Ishikawa (cell line): ENCODE measurements around the gene PSEN1.

Experiments used
- CEBPB ChIP-seq: IDR thresholded peaks from 2 replicates; pipeline ENCODE4 v1.6.1; 2012
- CREB1 ChIP-seq: IDR thresholded peaks from 2 replicates; pipeline ENCODE4 v1.6.1; 2012; ENCODE audit warnings: low read depth
- EGR1 ChIP-seq: IDR thresholded peaks from 2 replicates; pipeline ENCODE4 v1.6.1; 2012
- EP300 ChIP-seq: IDR thresholded peaks from 2 replicates; pipeline ENCODE4 v1.6.1; 2012; ENCODE audit warnings: borderline replicate concordance
- FOXM1 ChIP-seq: IDR thresholded peaks from 2 replicates; pipeline ENCODE4 v1.6.1; 2012; ENCODE audit warnings: low read depth, borderline replicate concordance
- NFIC ChIP-seq: IDR thresholded peaks from 2 replicates; pipeline ENCODE4 v1.6.1; 2012
- RAD21 ChIP-seq: IDR thresholded peaks from 2 replicates; pipeline ENCODE4 v1.6.1; 2012; ENCODE audit warnings: low read depth
- TAF1 ChIP-seq: IDR thresholded peaks from 2 replicates; pipeline ENCODE4 v1.6.1; 2012; ENCODE audit warnings: low read depth, mild to moderate bottlenecking
- TCF12 ChIP-seq: IDR thresholded peaks from 2 replicates; pipeline ENCODE4 v1.6.1; 2012; ENCODE audit warnings: low read depth
- TEAD4 ChIP-seq: IDR thresholded peaks from 2 replicates; pipeline ENCODE4 v1.6.1; 2012
- YY1 ChIP-seq: IDR thresholded peaks from 2 replicates; pipeline ENCODE4 v1.6.1; 2012; ENCODE audit warnings: low read depth
- ZBTB7A ChIP-seq: IDR thresholded peaks from 2 replicates; pipeline ENCODE4 v1.6.1; 2012; ENCODE audit warnings: low read depth
- TF ChIP-seq, protein P1 (sequence below): IDR thresholded peaks from 2 replicates; pipeline ENCODE4 v1.6.1; 2012
- TF ChIP-seq, protein P2 (sequence below): IDR thresholded peaks from 2 replicates; pipeline ENCODE4 v1.6.1; 2012; ENCODE audit warnings: low read depth, mild to moderate bottlenecking
- TF ChIP-seq, protein P3 (sequence below): IDR thresholded peaks from 2 replicates; pipeline ENCODE4 v1.6.1; 2012

PSEN1 gene

DNA sequence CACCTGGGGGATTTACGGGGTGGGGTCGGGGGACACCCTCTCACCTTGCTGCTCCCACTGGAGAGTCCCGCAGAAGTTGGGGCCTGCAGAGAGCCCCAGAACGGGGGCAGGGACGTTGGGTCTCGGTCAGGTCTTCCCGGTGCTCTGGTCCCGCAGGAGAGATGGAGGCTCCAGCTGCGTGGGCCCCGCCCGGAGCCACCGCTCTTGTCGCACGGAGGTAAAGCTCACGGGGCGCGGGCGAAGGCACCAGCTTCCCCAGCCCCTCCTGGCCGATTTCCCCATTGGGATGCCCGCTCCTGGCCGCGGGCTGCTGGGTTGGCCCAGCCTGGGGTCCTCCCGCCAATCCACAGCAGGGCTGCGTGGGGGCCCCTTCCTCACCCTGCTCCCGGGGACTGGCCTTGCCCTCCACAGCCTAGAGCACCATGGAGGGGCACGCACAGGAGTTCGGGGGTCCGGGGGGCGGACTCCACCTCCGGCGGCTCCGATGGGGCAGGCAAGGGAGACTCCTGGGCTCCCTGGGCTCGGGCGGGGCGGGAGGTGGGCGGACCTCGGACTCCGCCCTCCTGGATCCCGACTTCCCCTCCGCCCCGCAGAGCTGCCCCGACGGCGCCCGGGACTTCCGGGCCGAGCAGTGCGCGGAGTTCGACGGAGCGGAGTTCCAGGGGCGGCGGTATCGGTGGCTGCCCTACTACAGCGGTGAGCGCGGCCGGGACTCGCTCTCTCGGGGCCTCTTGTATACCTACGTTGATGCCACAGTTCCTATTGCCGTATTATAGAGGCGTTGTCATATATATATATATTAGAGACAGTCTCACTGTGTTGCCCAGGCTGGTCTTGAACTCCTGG lies 109.4 kb downstream of the PSEN1 start:
- TF ChIP-seq CREB1 (no peak), TEAD4 (no peak), FOXM1 (no peak), YY1 (no peak), TCF12 (no peak), CEBPB (no peak), EGR1 (no peak), ZBTB7A (no peak), EP300 (no peak)
- TF ChIP-seq, protein P1, sequence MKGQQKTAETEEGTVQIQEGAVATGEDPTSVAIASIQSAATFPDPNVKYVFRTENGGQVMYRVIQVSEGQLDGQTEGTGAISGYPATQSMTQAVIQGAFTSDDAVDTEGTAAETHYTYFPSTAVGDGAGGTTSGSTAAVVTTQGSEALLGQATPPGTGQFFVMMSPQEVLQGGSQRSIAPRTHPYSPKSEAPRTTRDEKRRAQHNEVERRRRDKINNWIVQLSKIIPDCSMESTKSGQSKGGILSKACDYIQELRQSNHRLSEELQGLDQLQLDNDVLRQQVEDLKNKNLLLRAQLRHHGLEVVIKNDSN, result no peak
- TF ChIP-seq, protein P2, sequence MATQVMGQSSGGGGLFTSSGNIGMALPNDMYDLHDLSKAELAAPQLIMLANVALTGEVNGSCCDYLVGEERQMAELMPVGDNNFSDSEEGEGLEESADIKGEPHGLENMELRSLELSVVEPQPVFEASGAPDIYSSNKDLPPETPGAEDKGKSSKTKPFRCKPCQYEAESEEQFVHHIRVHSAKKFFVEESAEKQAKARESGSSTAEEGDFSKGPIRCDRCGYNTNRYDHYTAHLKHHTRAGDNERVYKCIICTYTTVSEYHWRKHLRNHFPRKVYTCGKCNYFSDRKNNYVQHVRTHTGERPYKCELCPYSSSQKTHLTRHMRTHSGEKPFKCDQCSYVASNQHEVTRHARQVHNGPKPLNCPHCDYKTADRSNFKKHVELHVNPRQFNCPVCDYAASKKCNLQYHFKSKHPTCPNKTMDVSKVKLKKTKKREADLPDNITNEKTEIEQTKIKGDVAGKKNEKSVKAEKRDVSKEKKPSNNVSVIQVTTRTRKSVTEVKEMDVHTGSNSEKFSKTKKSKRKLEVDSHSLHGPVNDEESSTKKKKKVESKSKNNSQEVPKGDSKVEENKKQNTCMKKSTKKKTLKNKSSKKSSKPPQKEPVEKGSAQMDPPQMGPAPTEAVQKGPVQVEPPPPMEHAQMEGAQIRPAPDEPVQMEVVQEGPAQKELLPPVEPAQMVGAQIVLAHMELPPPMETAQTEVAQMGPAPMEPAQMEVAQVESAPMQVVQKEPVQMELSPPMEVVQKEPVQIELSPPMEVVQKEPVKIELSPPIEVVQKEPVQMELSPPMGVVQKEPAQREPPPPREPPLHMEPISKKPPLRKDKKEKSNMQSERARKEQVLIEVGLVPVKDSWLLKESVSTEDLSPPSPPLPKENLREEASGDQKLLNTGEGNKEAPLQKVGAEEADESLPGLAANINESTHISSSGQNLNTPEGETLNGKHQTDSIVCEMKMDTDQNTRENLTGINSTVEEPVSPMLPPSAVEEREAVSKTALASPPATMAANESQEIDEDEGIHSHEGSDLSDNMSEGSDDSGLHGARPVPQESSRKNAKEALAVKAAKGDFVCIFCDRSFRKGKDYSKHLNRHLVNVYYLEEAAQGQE, result no peak

DNA sequence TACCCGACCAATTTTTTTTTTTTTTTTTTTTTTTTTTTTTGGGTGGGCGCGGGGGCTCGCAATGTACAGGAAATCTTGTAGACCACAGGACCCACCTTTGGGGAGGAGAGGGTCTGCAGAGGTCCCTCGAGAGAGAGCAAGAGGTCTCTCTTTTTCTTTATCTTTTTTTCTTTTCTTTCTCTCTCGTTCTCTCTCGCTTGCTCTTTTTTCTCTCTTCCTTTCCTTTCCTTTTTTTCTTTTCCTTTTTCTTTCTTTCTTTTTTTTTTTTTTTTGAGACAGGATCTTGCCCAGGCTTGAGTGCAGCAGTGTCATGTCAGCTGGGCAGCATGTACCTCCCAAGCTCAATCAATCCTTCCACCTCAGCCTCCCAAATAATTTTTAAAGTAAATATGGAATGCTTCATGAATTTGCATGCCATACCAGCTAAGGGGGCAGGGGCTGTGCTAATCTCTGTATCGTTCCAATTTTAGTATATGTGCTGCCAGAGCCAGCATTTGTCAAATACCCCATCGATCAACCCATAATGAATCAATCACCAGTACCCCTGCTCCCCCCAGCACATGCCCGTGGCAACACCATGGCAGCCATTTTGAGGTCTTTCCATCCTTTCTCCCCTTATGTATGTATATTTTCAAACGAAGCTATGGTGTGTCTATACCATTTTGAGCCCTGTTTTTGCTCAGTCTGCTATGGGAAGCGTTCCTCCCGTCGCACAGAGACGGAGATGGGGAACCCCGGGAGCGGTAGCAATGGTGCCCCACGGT lies 110.3 kb downstream of the PSEN1 start:
- TF ChIP-seq TEAD4 (no peak), TCF12 (no peak), YY1 (no peak), NFIC (no peak), FOXM1 (no peak), TAF1 (no peak), CREB1 (no peak), EGR1 (no peak), RAD21 (no peak), EP300 (no peak), CEBPB (no peak)
- TF ChIP-seq, protein P3, sequence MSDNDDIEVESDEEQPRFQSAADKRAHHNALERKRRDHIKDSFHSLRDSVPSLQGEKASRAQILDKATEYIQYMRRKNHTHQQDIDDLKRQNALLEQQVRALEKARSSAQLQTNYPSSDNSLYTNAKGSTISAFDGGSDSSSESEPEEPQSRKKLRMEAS, result no peak
- TF ChIP-seq, protein P2, result no peak
- TF ChIP-seq, protein P1, result no peak

DNA sequence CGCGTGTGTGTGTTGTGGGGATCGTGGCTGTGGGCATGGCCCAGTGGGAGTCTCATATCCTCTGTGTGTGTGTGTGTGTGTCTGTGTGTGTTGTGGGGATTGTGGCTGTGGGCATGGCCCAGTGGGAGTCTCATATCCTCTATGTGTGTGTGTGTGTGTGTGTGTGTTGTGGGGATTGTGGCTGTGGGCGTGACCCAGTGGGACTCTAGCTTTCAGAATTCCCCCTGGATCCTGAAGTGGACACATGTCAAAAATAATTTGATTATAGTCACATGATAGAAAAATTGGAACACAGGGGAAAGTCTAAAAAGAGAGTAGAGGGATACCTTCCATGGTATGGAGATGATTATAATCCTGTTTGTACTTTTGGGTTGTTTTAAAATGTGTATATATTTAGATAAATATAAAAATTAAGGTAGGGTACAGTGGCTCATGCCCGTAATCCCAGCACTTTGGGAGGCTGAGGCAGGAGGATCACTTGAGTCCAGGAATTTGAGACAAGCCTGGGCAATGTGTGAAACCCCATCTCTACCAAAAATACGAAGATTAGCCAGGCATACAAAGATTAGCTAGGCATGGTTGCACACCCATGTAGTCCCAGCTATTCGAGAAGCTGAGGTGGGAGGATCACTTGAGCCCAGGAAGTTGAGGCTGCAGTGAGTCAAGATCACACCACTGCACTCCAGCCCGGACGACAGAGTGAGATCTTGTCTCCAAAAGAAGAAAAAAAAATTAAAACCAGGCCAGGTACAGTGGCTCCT lies 112.0 kb downstream of the PSEN1 start:
- no peak for TF ChIP-seq FOXM1
- TF ChIP-seq TEAD4, result no peak
- TF ChIP-seq EP300, result no peak
- TF ChIP-seq CREB1, result no peak
- no peak for TF ChIP-seq TCF12
- TF ChIP-seq, protein P2, result no peak
- TF ChIP-seq, protein P3, result no peak
- no peak for TF ChIP-seq CEBPB
- TF ChIP-seq, protein P1, result no peak
- TF ChIP-seq RAD21, result no peak
- no peak for TF ChIP-seq TAF1
